GM12892 (cell line): Measurements from ENCODE around the gene LRRC27.

ENCODE experiments used
- POLR2A ChIP-seq: IDR thresholded peaks from 2 replicates; pipeline ENCODE4 v1.6.1; 2011; ENCODE audit warnings: low read depth, low read length, control low read depth
- POLR2AphosphoS5 ChIP-seq: IDR thresholded peaks from 2 replicates; pipeline ENCODE4 v1.6.1; 2011; ENCODE audit warnings: low read depth, low read length, control low read depth

- TF ChIP-seq POLR2AphosphoS5 = no peak
- no peak for TF ChIP-seq POLR2A
Measured at GRCh38 chr10:132400041-132400546, 68.1 kb downstream of the LRRC27 start.
